K562 (cell line): ENCODE data around the gene TAF8. TPM values are rescaled to one million over a fixed set of nuclear protein-coding genes. Genes with fewer than 3 reads are reported as not detected.

Source experiments
- CHCHD3 ChIP-seq: fragments of 250-450 bp; sonication (Bioruptor Pico); IDR thresholded peaks from 2 replicates; pipeline ENCODE4 v2.1.2; 2022; ENCODE audit warnings: mild to moderate bottlenecking
- ETS2 ChIP-seq: IDR thresholded peaks from 2 replicates; pipeline ENCODE4 v1.6.1; 2016; ENCODE audit warnings: borderline replicate concordance, missing genetic modification characterization, mild to moderate bottlenecking, moderate library complexity, missing compliant biosample characterization; ENCODE audit not compliant: poor library complexity, severe bottlenecking
- FOXA3 ChIP-seq, 2 experiments: fragments of 450-650 bp in 1 of 2; sonication (generic) in 1 of 2; formaldehyde crosslinking; IDR thresholded peaks in 1 of 2; conservative IDR thresholded peaks in 1 of 2; 2 replicates each; pipeline versions ENCODE4 v1.4.0 to v1.8.0; 2020 to 2022; ENCODE audit warnings: mild to moderate bottlenecking in 2 of 2, missing genetic modification reagents in 1 of 2
- GATA2 ChIP-seq: sonication (generic); formaldehyde crosslinking; IDR thresholded peaks from 2 replicates; pipeline ENCODE4 v1.4.0; 2020; ENCODE audit warnings: mild to moderate bottlenecking, missing genetic modification reagents
- L3MBTL2 ChIP-seq: fragments of 450-650 bp; IDR thresholded peaks from 2 replicates; pipeline ENCODE4 v1.6.1; 2016; ENCODE audit warnings: mild to moderate bottlenecking, moderate library complexity
- NCOA4 ChIP-seq: fragments of 450-650 bp; IDR thresholded peaks from 2 replicates; pipeline ENCODE4 v1.6.1; 2018; ENCODE audit warnings: mild to moderate bottlenecking; ENCODE audit not compliant: partially characterized antibody
- NR1H2 ChIP-seq: sonication (generic); formaldehyde crosslinking; IDR thresholded peaks from 2 replicates; pipeline ENCODE4 v1.4.0; 2020; ENCODE audit warnings: mild to moderate bottlenecking, missing genetic modification reagents
- SNIP1 ChIP-seq: fragments of 450-650 bp; IDR thresholded peaks from 2 replicates; pipeline ENCODE4 v1.7.1; 2017; ENCODE audit warnings: low read depth, mild to moderate bottlenecking
- TBL1XR1 ChIP-seq, 2 experiments: IDR thresholded peaks; 2 replicates each; pipeline ENCODE4 v1.6.1; 2012; ENCODE audit warnings: improper control_type of control experiment in 2 of 2, low read length in 2 of 2, mild to moderate bottlenecking in 1 of 2
- ZBTB17 ChIP-seq: fragments of 450-650 bp; formaldehyde crosslinking; IDR thresholded peaks from 2 replicates; pipeline ENCODE4 v1.4.0; 2020; ENCODE audit warnings: mild to moderate bottlenecking
- ZFX ChIP-seq: sonication (generic); formaldehyde crosslinking; IDR thresholded peaks from 2 replicates; pipeline ENCODE4 v1.8.0; 2022; ENCODE audit warnings: mild to moderate bottlenecking, missing genetic modification reagents, moderate library complexity
- ZNF143 ChIP-seq: sonication (generic); formaldehyde crosslinking; IDR thresholded peaks from 2 replicates; pipeline ENCODE4 v1.9.0; 2022; ENCODE audit warnings: mild to moderate bottlenecking, missing genetic modification reagents
- ZNF668 ChIP-seq: fragments of 250-450 bp; sonication (Bioruptor Pico); IDR thresholded peaks from 2 replicates; pipeline ENCODE4 v1.8.0; 2022; ENCODE audit warnings: mild to moderate bottlenecking, inconsistent platforms
- ZNF766 ChIP-seq: fragments of 200-800 bp; sonication (Bioruptor generic); conservative IDR thresholded peaks from 2 replicates; pipeline ENCODE4 v1.6.1; 2016; ENCODE audit warnings: missing genetic modification characterization, missing compliant biosample characterization
- polyA plus RNA-seq, 8 experiments: library from polyadenylated mRNA; depleted of rRNA in 4 of 8; stranded (reverse) in 5 of 8; unstranded in 3 of 8; fragments of >200 nt; fragmentation: Nextera tagmentation in 2 of 8; fragmentation: Illumina TruSeq in 1 of 8; extraction: Ambion mirVana in 2 of 8; extraction: Trizol in 1 of 8; gene quantifications; 2 replicates each; pipeline versions ENCODE4 v1.2.1 to v1.2.3, GENCODE V29; 2011 to 2014; ENCODE audit warnings: inconsistent platforms in 1 of 8, missing spikeins in 1 of 8
- total RNA-seq, 7 experiments: library from RNA; depleted of rRNA in 6 of 7; stranded (reverse); fragments of >200 nt in 6 of 7; fragmentation: Illumina TruSeq in 2 of 7; extraction: Trizol in 2 of 7; gene quantifications; 2 replicates each; pipeline versions ENCODE4 v1.2.1 to v1.2.3, GENCODE V29; 2011 to 2021; ENCODE audit warnings: low replicate concordance in 1 of 7
- TF ChIP-seq, protein P1 (sequence below): fragments of 450-650 bp; IDR thresholded peaks from 2 replicates; pipeline ENCODE4 v1.6.1; 2016; ENCODE audit warnings: low read depth, mild to moderate bottlenecking, moderate library complexity
- TF ChIP-seq, protein P2 (sequence below): sonication (generic); formaldehyde crosslinking; IDR thresholded peaks from 2 replicates; pipeline ENCODE4 v1.8.0; 2022; ENCODE audit warnings: missing genetic modification reagents, mild to moderate bottlenecking, borderline replicate concordance
- TF ChIP-seq, protein P3 (sequence below), 2 experiments: IDR thresholded peaks; 2 replicates each; pipeline ENCODE4 v1.6.1; 2012; ENCODE audit warnings: improper control_type of control experiment in 2 of 2, low read depth in 2 of 2, low read length in 2 of 2, borderline replicate concordance in 1 of 2
- TF ChIP-seq, protein P4 (sequence below): fragments of 450-650 bp; IDR thresholded peaks from 2 replicates; pipeline ENCODE4 v1.6.1; 2016; ENCODE audit warnings: borderline replicate concordance
- TF ChIP-seq, protein P5 (sequence below): IDR thresholded peaks from 2 replicates; pipeline ENCODE4 v1.6.1; 2016; ENCODE audit warnings: missing genetic modification characterization, missing compliant biosample characterization

TAF8 gene
- total and polyA plus RNA-seq, 9 of the 15 experiments (the other 6 are each of a cell fraction or from before 2014, with no cell fraction given), result 29.4 to 84.0 (median 52.6) TPM

DNA sequence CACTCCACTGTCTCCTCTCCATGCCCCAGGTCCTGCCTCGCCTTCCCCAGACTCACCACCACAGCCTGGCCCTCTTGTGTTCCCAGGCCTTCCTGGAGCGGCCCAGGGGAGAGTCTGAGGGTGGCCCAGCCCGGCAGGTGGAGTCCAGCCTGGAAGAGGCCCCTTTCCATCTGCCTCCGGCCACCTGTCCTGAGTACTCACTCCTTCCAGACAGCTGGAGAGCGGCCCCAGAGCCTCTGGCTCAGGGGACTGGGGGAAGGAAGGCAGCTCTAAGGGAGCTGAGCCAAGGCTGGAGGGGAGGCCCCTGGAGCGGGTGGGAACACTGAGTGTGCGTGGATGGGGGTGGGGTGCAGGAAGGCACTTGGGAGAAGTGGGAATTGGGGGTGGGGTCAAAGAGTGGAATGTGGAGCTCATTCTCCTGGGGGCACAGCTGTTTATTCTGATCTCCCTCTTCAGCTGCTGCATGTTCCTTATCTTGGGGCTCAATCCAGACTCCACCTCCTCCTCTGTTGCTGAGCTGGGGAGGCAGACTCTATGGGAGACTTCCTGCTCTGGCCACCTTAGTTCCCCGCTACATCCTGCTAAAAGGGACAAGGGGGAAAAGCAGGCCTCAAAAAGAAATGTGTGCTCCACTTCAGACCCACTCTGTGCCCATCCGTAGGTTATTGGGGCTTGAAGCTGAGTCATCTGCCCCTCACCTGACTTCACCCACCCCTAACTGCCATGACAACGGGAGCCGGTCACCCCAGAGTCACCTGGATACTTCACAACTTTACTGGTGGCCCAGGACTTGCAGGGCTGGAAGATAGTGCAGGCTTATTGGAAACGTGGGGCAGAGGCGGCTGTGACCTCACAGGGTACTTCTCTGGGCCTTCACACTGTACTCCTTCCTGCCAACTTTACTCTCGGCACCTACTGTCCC is 19.5 kb upstream of the TAF8 start (continued):
- TF ChIP-seq NR1H2 (CRISPR knock-in tag) (no peak; the same call in 1 of the 2 replicates), FOXA3 (CRISPR knock-in tag; conservative IDR thresholded peaks at IDR 0.05 in 1 of 2, IDR thresholded peaks at IDR 0.05 in 1 of 2) (0 out of 4 replicates have a peak, but pooled peaks of 1 of the 2 experiments have one; percentile 12), ZFX (peak; percentile 79; the same call in 1 of the 2 replicates), L3MBTL2 (peak; percentile 69), GATA2 (CRISPR knock-in tag) (peak; percentile 84), ZNF766 (peak; percentile 57), NCOA4 (no peak), ZBTB17 (CRISPR knock-in tag) (peak; percentile 74), ZNF143 (no peak), ETS2 (tag) (no peak), SNIP1 (no peak), TBL1XR1 (IDR thresholded peaks at IDR 0.05; ENCODE audit: low read length in 2 of 2) (peak in 1 of 2 experiments; percentile 65; a peak in 2 of 4 replicates), CHCHD3 (CRISPR knock-in tag) (no peak), ZNF668 (peak; percentile 54; the same call in 1 of the 2 replicates)
- TF ChIP-seq, protein P1, sequence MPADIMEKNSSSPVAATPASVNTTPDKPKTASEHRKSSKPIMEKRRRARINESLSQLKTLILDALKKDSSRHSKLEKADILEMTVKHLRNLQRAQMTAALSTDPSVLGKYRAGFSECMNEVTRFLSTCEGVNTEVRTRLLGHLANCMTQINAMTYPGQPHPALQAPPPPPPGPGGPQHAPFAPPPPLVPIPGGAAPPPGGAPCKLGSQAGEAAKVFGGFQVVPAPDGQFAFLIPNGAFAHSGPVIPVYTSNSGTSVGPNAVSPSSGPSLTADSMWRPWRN, result no peak
- TF ChIP-seq, protein P2, sequence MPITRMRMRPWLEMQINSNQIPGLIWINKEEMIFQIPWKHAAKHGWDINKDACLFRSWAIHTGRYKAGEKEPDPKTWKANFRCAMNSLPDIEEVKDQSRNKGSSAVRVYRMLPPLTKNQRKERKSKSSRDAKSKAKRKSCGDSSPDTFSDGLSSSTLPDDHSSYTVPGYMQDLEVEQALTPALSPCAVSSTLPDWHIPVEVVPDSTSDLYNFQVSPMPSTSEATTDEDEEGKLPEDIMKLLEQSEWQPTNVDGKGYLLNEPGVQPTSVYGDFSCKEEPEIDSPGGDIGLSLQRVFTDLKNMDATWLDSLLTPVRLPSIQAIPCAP (CRISPR knock-in tag), result no peak
- TF ChIP-seq, protein P3, sequence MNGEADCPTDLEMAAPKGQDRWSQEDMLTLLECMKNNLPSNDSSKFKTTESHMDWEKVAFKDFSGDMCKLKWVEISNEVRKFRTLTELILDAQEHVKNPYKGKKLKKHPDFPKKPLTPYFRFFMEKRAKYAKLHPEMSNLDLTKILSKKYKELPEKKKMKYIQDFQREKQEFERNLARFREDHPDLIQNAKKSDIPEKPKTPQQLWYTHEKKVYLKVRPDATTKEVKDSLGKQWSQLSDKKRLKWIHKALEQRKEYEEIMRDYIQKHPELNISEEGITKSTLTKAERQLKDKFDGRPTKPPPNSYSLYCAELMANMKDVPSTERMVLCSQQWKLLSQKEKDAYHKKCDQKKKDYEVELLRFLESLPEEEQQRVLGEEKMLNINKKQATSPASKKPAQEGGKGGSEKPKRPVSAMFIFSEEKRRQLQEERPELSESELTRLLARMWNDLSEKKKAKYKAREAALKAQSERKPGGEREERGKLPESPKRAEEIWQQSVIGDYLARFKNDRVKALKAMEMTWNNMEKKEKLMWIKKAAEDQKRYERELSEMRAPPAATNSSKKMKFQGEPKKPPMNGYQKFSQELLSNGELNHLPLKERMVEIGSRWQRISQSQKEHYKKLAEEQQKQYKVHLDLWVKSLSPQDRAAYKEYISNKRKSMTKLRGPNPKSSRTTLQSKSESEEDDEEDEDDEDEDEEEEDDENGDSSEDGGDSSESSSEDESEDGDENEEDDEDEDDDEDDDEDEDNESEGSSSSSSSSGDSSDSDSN (IDR thresholded peaks at IDR 0.05; ENCODE audit: borderline replicate concordance in 1 of 2, low read depth in 2 of 2, low read length in 2 of 2), result no peak
- TF ChIP-seq, protein P4, sequence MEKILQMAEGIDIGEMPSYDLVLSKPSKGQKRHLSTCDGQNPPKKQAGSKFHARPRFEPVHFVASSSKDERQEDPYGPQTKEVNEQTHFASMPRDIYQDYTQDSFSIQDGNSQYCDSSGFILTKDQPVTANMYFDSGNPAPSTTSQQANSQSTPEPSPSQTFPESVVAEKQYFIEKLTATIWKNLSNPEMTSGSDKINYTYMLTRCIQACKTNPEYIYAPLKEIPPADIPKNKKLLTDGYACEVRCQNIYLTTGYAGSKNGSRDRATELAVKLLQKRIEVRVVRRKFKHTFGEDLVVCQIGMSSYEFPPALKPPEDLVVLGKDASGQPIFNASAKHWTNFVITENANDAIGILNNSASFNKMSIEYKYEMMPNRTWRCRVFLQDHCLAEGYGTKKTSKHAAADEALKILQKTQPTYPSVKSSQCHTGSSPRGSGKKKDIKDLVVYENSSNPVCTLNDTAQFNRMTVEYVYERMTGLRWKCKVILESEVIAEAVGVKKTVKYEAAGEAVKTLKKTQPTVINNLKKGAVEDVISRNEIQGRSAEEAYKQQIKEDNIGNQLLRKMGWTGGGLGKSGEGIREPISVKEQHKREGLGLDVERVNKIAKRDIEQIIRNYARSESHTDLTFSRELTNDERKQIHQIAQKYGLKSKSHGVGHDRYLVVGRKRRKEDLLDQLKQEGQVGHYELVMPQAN, result no peak
- TF ChIP-seq, protein P5, sequence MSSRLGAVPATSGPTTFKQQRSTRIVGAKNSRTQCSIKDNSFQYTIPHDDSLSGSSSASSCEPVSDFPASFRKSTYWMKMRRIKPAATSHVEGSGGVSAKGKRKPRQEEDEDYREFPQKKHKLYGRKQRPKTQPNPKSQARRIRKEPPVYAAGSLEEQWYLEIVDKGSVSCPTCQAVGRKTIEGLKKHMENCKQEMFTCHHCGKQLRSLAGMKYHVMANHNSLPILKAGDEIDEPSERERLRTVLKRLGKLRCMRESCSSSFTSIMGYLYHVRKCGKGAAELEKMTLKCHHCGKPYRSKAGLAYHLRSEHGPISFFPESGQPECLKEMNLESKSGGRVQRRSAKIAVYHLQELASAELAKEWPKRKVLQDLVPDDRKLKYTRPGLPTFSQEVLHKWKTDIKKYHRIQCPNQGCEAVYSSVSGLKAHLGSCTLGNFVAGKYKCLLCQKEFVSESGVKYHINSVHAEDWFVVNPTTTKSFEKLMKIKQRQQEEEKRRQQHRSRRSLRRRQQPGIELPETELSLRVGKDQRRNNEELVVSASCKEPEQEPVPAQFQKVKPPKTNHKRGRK (tag), result no peak
